T-helper 17 cell (primary cell): ENCODE data around the gene TNFRSF1A. TPM values are rescaled to one million over a fixed set of nuclear protein-coding genes. Genes with fewer than 3 reads are reported as not detected.
A peak's percentile ranks its signal among the peaks of the same experiment; 100 is the strongest.

Experiments
- ATAC-seq: fragments of 150-1000 bp; cut with Tn5 transposase; 2 replicates; pipeline ENCODE4 v1.10.0; 2021; ENCODE audit warnings: mild to moderate bottlenecking, moderate library complexity
- DNase-seq, 3 donors: peaks; one replicate each; pipeline versions ENCODE4 v3.0.0 to v3.0.0-alpha.2; 2020 to 2021
- H3K9me3 ChIP-seq: one replicate; pipeline ENCODE4 v1.7.0; 2013; ENCODE audit warnings: low read length, mild to moderate bottlenecking; ENCODE audit not compliant: control insufficient read depth, poor library complexity, severe bottlenecking
- H3K27ac Mint-ChIP-seq: one replicate; pipeline ENCODE4 v1.8.0; 2022; ENCODE audit warnings: mild to moderate bottlenecking, moderate library complexity, mixed read lengths
- H3K27me3 Mint-ChIP-seq: one replicate; pipeline ENCODE4 v1.8.0; 2022; ENCODE audit warnings: mixed read lengths
- H3K36me3 Mint-ChIP-seq: one replicate; pipeline ENCODE4 v1.8.0; 2022; ENCODE audit warnings: low read depth, mixed read lengths
- H3K4me1 Mint-ChIP-seq: one replicate; pipeline ENCODE4 v1.8.0; 2022; ENCODE audit warnings: mild to moderate bottlenecking, mixed read lengths
- H3K4me3 Mint-ChIP-seq: one replicate; pipeline ENCODE4 v1.8.0; 2022; ENCODE audit warnings: mild to moderate bottlenecking, moderate library complexity, mixed read lengths
- total RNA-seq, 4 donors: library from RNA in 2 of 4; stranded (reverse) in 2 of 4; gene quantifications; one replicate each; pipeline ENCODE4 v1.2.3 and lab custom pipeline; 2022 to 2026

Gene TNFRSF1A
- total RNA-seq, 2 donors from 2014 or later = 22.4 to 23.0 TPM

- no peaks in the 10 kb centered on the region for H3K9me3 ChIP-seq
- Mint-ChIP-seq H3K36me3 (no peaks in the 10 kb centered on the region), H3K4me1 (peaks cover 12% of the 10 kb centered on the region), H3K27ac (peak overlapping the region; percentile 72), H3K27me3 (peaks cover 29% of the 10 kb centered on the region), H3K4me3 (no peak overlapping the region)
- ATAC-seq (no peak), DNase-seq (no peak)
These were observed 28.4 kb downstream of the TNFRSF1A start for GRCh38 chr12:6313326-6313940.

GRCh38 chr12:6312529-6313325 lies 29.1 kb downstream of the TNFRSF1A start:
- H3K36me3 Mint-ChIP-seq = no peaks in the 10 kb centered on the region
- peak; percentile 84 for ATAC-seq
- peaks cover 5% of the 10 kb centered on the region for H3K4me1 Mint-ChIP-seq
- no peak for DNase-seq
- H3K4me3 Mint-ChIP-seq = no peak overlapping the region
- peak overlapping the region; percentile 72 for H3K27ac Mint-ChIP-seq
- H3K27me3 Mint-ChIP-seq = peaks cover 30% of the 10 kb centered on the region
- H3K9me3 ChIP-seq = no peaks in the 10 kb centered on the region

- peaks cover 32% of the 10 kb centered on the region for H3K27me3 Mint-ChIP-seq
- H3K4me1 Mint-ChIP-seq = peaks cover 6% of the 10 kb centered on the region
- ATAC-seq (no peak), DNase-seq (no peak)
- no peaks in the 10 kb centered on the region for H3K36me3 Mint-ChIP-seq
- no peak overlapping the region for H3K4me3 Mint-ChIP-seq
- H3K27ac Mint-ChIP-seq = no peak overlapping the region
- no peaks in the 10 kb centered on the region for H3K9me3 ChIP-seq
These were observed 29.9 kb downstream of the TNFRSF1A start for GRCh38 chr12:6311822-6312528.

- H3K27me3 Mint-ChIP-seq = peaks cover 32% of the 10 kb centered on the region
- peak overlapping the region; percentile 36 for H3K4me3 Mint-ChIP-seq
- ATAC-seq (peak; percentile 18), DNase-seq (no peak)
- no peaks in the 10 kb centered on the region for H3K36me3 Mint-ChIP-seq
- peaks cover 6% of the 10 kb centered on the region for H3K4me1 Mint-ChIP-seq
- no peaks in the 10 kb centered on the region for H3K9me3 ChIP-seq
- H3K27ac Mint-ChIP-seq = no peak overlapping the region
These were observed 30.9 kb downstream of the TNFRSF1A start for GRCh38 chr12:6310771-6311610.

- Mint-ChIP-seq H3K36me3 (peaks cover 3% of the 10 kb centered on the region), H3K27ac (no peak overlapping the region), H3K27me3 (peaks cover 33% of the 10 kb centered on the region), H3K4me1 (peaks cover 7% of the 10 kb centered on the region), H3K4me3 (no peak overlapping the region)
- no peak for ATAC-seq
- DNase-seq = no peak
- H3K9me3 ChIP-seq = no peaks in the 10 kb centered on the region
These were observed 34.3 kb downstream of the TNFRSF1A start for GRCh38 chr12:6307529-6307928.

- Mint-ChIP-seq H3K27me3 (peaks cover 29% of the 10 kb centered on the region), H3K4me1 (peaks cover 7% of the 10 kb centered on the region), H3K27ac (no peak overlapping the region), H3K4me3 (no peak overlapping the region), H3K36me3 (peaks cover 3% of the 10 kb centered on the region)
- H3K9me3 ChIP-seq = no peaks in the 10 kb centered on the region
- DNase-seq = no peak
- no peak for ATAC-seq
These were observed 35.2 kb downstream of the TNFRSF1A start for GRCh38 chr12:6306599-6307220.

GRCh38 chr12:6306151-6306550 lies 35.7 kb downstream of the TNFRSF1A start:
- DNase-seq (no peak), ATAC-seq (no peak)
- peaks cover 3% of the 10 kb centered on the region for H3K36me3 Mint-ChIP-seq
- peaks cover 7% of the 10 kb centered on the region for H3K4me1 Mint-ChIP-seq
- H3K9me3 ChIP-seq = no peaks in the 10 kb centered on the region
- no peak overlapping the region for H3K4me3 Mint-ChIP-seq
- H3K27me3 Mint-ChIP-seq = peaks cover 29% of the 10 kb centered on the region
- no peak overlapping the region for H3K27ac Mint-ChIP-seq

- no peaks in the 10 kb centered on the region for H3K9me3 ChIP-seq
- Mint-ChIP-seq H3K27ac (no peak overlapping the region), H3K27me3 (peaks cover 29% of the 10 kb centered on the region), H3K4me1 (peaks cover 9% of the 10 kb centered on the region), H3K4me3 (no peak overlapping the region), H3K36me3 (peaks cover 3% of the 10 kb centered on the region)
- no peak for DNase-seq
- no peak for ATAC-seq
These were observed 38.8 kb downstream of the TNFRSF1A start for GRCh38 chr12:6303071-6303470.

- peaks cover 29% of the 10 kb centered on the region for H3K27me3 Mint-ChIP-seq
- H3K27ac Mint-ChIP-seq = no peak overlapping the region
- peaks cover 9% of the 10 kb centered on the region for H3K4me1 Mint-ChIP-seq
- ATAC-seq (no peak), DNase-seq (no peak)
- H3K36me3 Mint-ChIP-seq = peaks cover 3% of the 10 kb centered on the region
- no peaks in the 10 kb centered on the region for H3K9me3 ChIP-seq
- H3K4me3 Mint-ChIP-seq = no peak overlapping the region
These were observed 39.3 kb downstream of the TNFRSF1A start for GRCh38 chr12:6302621-6303020.

- H3K4me1 Mint-ChIP-seq = peaks cover 6% of the 10 kb centered on the region
- peaks cover 28% of the 10 kb centered on the region for H3K27me3 Mint-ChIP-seq
- H3K27ac Mint-ChIP-seq = no peak overlapping the region
- H3K4me3 Mint-ChIP-seq = no peak overlapping the region
- DNase-seq = no peak
- H3K36me3 Mint-ChIP-seq = peaks cover 5% of the 10 kb centered on the region
- ATAC-seq = no peak
- no peaks in the 10 kb centered on the region for H3K9me3 ChIP-seq
These were observed 40.2 kb downstream of the TNFRSF1A start for GRCh38 chr12:6301721-6302120.

GRCh38 chr12:6297170-6297569 lies 44.7 kb downstream of the TNFRSF1A start:
- H3K9me3 ChIP-seq = no peaks in the 10 kb centered on the region
- Mint-ChIP-seq H3K27me3 (peaks cover 37% of the 10 kb centered on the region), H3K36me3 (peaks cover 2% of the 10 kb centered on the region), H3K27ac (no peak overlapping the region), H3K4me3 (no peak overlapping the region), H3K4me1 (peaks cover 10% of the 10 kb centered on the region)
- ATAC-seq = no peak
- no peak for DNase-seq

GRCh38 chr12:6295094-6295811 lies 46.6 kb downstream of the TNFRSF1A start:
- Mint-ChIP-seq H3K4me1 (peaks cover 9% of the 10 kb centered on the region), H3K4me3 (no peak overlapping the region), H3K36me3 (peaks cover 2% of the 10 kb centered on the region), H3K27me3 (peaks cover 33% of the 10 kb centered on the region), H3K27ac (no peak overlapping the region)
- DNase-seq (no peak), ATAC-seq (no peak)
- no peaks in the 10 kb centered on the region for H3K9me3 ChIP-seq
